Measurements from ENCODE around the gene MICALL2.

GRCh38 chr7:1494866-1495563 is 35.7 kb upstream of the MICALL2 start:
- no peak for TF ChIP-seq CTCF (IDR thresholded peaks at IDR 0.05)
- TF ChIP-seq EP300 (IDR thresholded peaks at IDR 0.05; ENCODE audit: low read depth) = no peak
- TF ChIP-seq POLR2A (IDR thresholded peaks at IDR 0.05) = no peak
- TF ChIP-seq POLR2AphosphoS5 (IDR thresholded peaks at IDR 0.05) = no peak
